T1000 (cell line): Measurements from ENCODE around the gene MYL10.
"Not testable (repeated sequence)": the region's sequence is repeated elsewhere in the genome, so short reads cannot be mapped to it uniquely, and the experiment has no call there.

Experiments used
- DNase-seq: peaks from one replicate; lab custom pipeline; 2025; ENCODE audit warnings: mixed read lengths; lab: John Stamatoyannopoulos, UW

MYL10 gene

GRCh38 chr7:101618916-101619315, 10.2 kb downstream of the MYL10 start:
- no peak for DNase-seq

GRCh38 chr7:101618207-101618839, 10.8 kb downstream of the MYL10 start:
- DNase-seq = no peak

GRCh38 chr7:101617451-101618206, 11.5 kb downstream of the MYL10 start:
- DNase-seq = no peak

GRCh38 chr7:101615446-101615845, 13.7 kb downstream of the MYL10 start:
- no peak for DNase-seq

- no peak for DNase-seq
Observed at GRCh38 chr7:101614939-101615302, 14.2 kb downstream of the MYL10 start.

- no peak for DNase-seq
Observed at GRCh38 chr7:101614098-101614938, 14.8 kb downstream of the MYL10 start.

GRCh38 chr7:101612885-101613515, 16.1 kb downstream of the MYL10 start:
- no peak for DNase-seq

- no peak for DNase-seq
Observed at GRCh38 chr7:101608772-101609713, 20.1 kb downstream of the MYL10 start.

GRCh38 chr7:101606498-101606923, 22.6 kb downstream of the MYL10 start:
- DNase-seq = no peak

GRCh38 chr7:101605611-101606497, 23.2 kb downstream of the MYL10 start:
- no peak for DNase-seq

- not testable (repeated sequence) for DNase-seq
Observed at GRCh38 chr7:101604934-101605332, 24.2 kb downstream of the MYL10 start.

- DNase-seq = no peak
Observed at GRCh38 chr7:101604331-101604933, 24.7 kb downstream of the MYL10 start.

- peak; percentile 39 for DNase-seq
Observed at GRCh38 chr7:101602484-101603241, 26.4 kb downstream of the MYL10 start.

- DNase-seq = no peak
Observed at GRCh38 chr7:101602082-101602481, 27.0 kb downstream of the MYL10 start.

GRCh38 chr7:101599787-101600186, 29.3 kb downstream of the MYL10 start:
- DNase-seq = no peak

GRCh38 chr7:101598986-101599771, 29.9 kb downstream of the MYL10 start:
- no peak for DNase-seq

- DNase-seq = no peak
Observed at GRCh38 chr7:101598422-101598985, 30.6 kb downstream of the MYL10 start.

GRCh38 chr7:101597941-101598340, 31.2 kb downstream of the MYL10 start:
- no peak for DNase-seq
